ENCODE results near the gene CPHXL.

DNA sequence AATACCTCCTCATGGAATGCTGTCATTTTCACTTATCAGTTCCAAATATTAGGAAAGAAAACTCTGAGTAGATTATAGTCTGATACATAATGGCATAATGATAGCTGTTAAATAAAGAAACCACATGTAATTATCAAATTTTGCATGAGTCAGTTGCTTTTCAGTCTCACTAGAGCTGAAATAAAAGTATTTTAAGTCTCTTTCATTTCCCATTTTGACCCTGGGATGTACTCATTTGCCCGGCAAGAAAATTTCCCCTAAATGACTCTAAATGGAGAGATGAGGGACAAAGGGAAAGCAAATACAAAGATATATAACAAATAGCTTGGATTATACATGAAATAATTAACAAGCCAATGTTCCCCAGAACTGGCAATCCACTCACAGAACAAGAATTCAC lies 47.9 kb upstream of the CPHXL start:
- TF ChIP-seq, protein P1, sequence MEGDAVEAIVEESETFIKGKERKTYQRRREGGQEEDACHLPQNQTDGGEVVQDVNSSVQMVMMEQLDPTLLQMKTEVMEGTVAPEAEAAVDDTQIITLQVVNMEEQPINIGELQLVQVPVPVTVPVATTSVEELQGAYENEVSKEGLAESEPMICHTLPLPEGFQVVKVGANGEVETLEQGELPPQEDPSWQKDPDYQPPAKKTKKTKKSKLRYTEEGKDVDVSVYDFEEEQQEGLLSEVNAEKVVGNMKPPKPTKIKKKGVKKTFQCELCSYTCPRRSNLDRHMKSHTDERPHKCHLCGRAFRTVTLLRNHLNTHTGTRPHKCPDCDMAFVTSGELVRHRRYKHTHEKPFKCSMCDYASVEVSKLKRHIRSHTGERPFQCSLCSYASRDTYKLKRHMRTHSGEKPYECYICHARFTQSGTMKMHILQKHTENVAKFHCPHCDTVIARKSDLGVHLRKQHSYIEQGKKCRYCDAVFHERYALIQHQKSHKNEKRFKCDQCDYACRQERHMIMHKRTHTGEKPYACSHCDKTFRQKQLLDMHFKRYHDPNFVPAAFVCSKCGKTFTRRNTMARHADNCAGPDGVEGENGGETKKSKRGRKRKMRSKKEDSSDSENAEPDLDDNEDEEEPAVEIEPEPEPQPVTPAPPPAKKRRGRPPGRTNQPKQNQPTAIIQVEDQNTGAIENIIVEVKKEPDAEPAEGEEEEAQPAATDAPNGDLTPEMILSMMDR (conservative IDR thresholded peaks at IDR 0.05 in 1 of 2, IDR thresholded peaks at IDR 0.05 in 1 of 2; ENCODE audit: extremely low read depth in 1 of 2, insufficient read depth in 1 of 2, low read depth in 1 of 2, low read length in 2 of 2) = no peak
- no peak for TF ChIP-seq EZH2 (IDR thresholded peaks at IDR 0.05; ENCODE audit: borderline replicate concordance, low read length)
